DMS53 treated with DMSO at 0.1 percent for 48 hours (cell line): Measurements from ENCODE around the gene CNPY1.
"Not testable (repeated sequence)": the region's sequence is repeated elsewhere in the genome, so short reads cannot be mapped to it uniquely, and the experiment has no call there.

Source experiments
- DNase-seq: peaks from one replicate; lab custom pipeline; 2025; ENCODE audit not compliant: unreplicated experiment; lab: John Stamatoyannopoulos, UW

Gene CNPY1

DNA sequence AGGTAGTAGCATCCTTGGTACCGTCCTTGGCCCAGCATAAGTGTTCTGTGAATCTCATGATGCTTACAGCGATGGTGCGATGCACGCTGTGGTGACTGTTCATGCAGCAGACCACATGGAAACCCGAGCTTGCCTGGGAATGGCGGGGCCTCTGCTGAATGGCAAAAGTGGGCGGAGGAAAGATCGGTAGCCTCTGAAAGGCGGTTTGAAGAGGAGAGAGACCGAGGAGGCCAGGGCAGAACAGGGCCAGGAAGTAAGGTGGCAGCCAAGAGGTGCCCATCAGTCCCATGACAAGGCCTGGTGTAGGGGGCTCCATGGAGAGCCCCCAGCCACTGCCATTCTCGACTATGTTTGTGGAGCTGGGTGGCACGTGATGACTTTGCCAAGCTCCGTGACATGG lies 33.2 kb upstream of the CNPY1 start:
- DNase-seq = no peak

DNA sequence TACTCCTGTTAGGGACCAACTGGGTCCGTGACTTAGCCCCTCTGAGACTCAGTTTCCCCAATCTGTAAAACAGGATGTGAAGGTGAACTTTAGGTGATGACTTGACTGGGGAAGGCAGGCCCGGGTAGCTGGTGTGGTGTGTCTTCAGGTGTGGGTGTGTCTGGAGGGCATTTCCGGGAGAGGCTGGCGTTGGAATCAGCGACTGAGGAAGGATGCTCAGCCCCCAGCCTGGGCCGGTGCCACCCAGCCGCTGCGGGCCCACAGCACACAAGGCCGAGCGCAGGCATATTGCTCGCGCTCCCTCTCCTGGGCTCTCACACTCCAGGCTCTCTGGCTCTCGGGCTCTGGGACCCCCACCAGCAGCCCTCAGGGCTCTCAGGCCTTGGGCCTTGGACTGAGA lies 31.7 kb upstream of the CNPY1 start:
- DNase-seq = no peak

DNA sequence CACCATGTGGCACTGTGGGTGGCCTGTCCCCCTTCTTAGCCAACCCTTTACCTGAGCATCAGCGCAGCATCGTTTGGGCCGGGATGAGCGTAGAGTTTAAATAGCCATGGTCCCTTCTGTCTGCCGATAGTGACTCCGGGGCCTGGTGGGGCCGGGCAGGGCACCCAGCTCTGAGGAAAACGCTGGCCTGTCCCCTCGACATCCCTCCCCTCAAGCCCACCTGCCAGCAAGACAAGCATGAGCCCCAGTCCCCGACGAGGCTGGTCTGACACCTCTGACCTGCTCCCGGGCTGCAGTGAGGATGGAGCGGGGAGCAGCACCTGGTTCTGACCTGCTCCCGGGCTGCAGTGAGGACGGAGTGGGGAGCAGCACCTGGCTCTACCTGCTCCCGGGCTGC lies 31.1 kb upstream of the CNPY1 start:
- no peak for DNase-seq

DNA sequence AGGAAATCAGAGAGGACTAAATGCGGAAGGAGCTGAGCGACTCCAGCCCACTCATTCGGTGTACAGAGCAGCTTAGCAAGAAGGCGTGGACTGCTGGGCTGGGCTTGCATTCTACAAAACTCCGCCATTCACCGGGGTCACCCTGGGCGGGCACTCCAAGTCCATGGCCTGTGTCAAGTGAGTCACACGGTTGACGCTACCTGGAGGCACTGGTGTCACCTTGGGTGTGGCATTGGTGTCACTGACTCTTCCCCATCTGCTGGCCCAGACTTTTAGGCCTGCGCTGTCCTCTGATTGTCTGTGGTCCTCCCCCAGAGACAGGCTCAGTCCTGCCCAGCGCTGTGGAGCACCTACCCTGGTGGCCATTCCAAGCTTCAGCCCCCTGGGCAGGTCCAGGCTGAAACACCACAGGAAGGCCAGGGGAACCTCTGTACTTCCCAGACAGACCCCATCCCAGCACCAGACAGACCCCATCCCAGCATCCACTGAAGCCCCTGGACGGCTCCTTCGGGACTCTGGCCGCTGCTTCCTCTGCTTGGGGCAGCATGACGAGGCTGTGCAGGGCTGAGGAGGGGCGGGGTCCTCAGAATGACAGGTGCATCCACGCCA lies 30.6 kb upstream of the CNPY1 start:
- DNase-seq = no peak

DNA sequence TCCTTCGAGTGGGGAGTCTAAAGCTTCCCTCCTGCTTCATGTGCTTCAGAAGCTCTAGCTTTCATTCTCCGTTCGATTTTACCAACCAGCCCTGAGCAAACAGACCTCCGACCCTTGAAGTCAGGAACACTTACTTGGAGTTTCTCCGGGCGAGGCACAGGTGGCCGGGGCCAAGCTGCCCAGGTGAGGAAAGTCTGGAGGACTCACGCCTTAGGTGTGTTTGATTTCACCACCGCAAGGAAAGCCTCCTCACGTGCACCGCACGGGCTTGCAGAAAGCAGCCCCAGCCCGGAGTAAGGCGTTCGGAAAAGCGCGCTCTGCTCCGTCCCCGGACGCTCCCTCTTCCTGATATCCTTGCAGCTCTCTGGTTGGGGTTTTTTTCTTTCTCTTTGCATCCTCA lies 30.1 kb upstream of the CNPY1 start:
- DNase-seq = no peak

DNA sequence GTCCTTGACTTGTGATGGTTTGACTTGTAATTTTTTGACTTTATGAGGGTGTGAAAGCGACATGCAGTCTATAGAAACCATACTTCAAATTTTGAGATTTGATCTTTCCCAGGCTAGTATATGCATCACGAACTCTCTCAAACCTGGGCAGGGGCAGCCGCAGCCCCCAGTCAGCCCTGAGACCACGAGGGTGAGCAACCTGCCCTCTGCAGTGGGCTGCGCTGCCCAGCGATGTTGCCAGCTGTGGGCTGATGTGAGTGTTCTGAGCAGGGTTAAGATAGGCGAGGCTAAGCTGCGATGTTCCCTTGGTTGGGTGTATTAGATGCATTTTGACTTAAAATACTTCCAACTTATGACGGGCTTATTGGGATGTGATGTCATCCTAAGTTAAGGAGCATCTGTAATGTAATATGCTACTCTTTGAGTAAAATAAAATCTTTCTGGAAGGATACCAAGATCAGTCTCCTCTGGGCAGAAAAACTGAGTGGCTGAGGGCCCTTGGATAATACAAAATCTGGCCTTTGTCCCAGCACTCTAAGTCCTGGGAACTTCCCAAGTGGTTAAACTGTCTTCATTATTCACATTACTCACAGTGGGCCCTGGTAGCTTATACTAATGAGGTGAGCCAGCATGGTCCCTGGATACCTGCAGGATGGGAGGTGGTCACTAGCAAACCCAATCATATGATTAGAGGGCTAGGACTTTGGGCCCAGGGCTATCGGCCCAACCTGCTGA lies 28.4 kb upstream of the CNPY1 start:
- no peak for DNase-seq

DNA sequence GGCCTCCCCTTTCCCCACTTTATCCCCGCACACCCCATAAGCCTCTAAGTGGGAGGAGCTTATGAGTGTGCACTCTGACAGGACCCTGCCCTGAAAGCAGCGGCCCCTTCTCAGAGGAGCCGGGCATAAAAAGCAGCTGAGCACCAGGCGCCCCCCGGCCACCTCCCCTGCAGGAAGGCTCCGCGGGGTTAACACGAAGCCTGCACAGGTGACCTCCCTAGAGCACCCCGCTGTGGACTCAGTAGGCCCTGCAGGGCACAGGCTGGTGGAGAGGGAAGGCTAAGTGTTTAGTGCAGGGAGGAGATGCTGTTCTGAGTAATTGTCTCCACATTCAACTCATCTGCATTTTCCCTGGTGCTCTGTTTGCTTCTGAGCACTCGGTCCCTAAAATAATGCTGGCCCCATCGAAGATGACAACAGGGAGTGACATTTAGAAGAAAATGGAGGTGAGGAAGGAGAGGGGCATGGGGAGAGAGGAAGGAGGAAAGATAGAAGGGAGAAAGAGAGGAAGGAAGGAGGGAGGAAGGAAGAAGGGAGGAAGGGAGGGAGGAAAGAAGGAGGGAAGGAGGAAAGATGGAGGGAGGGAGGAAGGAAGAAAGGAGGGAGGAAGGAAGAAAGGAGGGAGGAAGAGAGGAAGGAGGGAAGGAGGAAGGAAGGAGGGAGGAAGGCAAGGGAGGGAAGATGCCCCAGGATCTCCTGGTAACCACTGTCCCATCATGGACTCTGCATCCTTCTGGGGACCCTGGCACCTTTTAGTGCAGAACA lies 25.4 kb upstream of the CNPY1 start:
- DNase-seq = no peak

DNA sequence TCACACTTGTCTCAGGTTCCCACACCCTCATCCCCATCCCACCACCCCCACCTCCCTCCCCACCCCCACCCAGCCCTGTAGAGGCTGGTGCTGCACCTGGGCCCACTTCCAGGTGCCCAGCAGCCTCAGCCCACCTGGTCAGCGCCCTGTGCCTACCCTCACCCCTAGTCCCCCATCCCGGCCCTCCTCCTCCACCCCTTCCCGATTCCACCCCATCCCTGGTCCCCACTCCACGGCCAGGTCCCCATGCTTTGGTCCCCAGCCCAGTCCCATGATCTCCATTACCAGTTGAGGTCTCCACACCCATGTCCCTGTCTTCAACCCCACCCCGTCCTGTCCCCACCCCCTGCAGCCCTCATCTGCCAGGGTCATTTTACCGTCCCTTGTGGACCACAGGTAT lies 24.6 kb upstream of the CNPY1 start:
- DNase-seq = no peak

DNA sequence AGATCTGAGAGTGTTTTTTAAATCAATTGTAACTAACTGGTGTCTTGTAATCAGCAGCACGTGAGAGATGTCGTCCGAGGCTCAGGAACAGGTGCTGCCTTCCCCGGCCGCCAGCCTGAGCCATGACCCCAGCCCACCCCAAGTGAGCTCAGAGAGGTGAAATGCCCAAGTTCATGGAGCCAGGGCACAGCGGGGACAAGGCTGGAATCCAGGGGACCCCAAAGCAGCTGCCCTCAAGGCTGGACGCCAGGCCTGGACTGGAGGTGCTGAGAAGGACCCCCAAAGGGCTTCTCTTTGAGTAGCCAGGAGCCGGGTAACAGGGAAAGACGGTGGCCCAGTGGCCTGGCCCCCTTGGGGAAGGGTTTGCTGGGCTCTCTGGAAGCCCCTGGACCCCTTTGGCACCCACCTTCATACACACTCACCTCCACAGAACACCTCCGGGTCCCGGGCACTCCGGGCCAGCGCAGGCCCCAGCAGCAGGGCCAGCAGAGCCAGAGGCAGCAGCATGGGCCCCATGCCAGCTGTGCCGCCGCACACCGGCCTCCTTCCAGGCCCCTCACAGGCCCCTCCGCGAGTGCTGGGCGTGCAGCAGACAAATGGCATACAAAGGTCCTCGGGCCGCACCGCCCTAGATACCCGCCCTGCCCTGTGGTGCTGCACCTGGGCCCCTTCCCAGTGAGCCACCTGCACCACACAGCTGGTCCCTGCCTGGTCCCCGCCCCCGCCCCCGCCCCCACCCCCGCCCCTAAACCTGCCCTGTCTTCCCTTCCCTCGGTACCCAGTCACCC lies 24.0 kb upstream of the CNPY1 start:
- DNase-seq = no peak

DNA sequence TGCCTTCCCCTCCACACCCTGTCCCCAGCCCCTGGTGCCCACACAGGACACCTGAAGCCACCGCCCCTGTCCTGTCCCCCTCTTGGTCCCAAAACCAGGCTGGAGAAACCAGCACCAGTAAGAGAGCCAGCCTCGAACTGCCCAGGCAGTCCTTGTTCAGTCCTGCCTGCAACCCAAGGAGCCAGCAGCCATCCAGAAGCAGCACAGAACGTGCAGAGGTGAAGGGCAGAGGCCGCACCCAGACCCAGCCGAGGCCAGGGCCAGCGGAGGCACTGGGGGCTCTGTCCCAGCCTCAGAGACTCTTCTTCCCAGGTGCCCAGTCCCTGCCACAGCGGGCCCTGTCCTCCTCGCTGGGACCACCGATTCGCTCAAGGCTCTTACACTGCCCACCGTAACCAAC lies 23.3 kb upstream of the CNPY1 start:
- no peak for DNase-seq

DNA sequence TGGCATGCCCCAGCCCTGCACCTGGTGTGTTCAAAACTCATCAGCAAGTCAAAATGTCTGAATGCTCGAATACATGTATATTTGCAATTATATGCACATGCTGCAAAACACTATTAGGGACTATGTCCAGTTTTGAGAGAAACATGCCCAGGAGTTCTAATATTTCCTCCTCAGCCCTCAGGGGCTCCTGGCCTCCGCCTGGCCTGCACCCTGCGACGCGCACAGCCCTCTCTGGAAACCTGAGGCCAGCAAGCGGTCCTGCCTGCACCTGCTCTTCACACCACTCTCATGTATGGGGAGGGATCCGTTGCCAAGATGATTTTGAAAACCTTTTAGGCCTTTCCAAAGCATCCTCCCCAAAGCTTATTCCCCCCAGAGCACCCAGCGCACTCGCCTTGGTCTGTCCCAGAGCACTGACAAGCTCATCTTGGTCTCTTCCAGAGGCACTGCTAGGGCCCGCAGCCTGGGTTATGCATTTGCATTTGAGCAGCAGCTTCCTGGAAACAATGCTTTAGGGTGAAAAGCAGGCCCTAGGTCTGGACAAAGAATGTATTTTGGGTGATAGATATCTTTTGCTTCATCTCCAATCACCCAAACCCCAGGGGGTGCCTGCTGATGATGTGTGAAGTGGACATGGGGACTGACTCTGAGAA lies 22.6 kb upstream of the CNPY1 start:
- no peak for DNase-seq

DNA sequence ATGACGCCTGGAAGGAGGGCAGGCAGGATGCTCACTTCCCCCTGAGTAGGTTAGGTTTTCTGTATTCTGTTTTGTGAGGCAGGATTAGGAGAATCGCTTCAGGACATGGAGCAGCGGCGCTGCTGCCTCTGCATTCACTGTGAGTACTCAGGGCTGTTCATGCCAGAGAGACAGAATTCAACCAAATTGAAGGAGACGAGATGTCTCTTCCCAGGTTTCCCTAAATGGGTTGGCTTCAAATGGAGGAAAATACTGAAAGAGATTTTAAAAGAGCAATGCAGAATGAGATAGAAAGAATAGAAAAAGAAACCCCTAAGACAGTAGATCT lies 21.9 kb upstream of the CNPY1 start:
- DNase-seq = no peak

DNA sequence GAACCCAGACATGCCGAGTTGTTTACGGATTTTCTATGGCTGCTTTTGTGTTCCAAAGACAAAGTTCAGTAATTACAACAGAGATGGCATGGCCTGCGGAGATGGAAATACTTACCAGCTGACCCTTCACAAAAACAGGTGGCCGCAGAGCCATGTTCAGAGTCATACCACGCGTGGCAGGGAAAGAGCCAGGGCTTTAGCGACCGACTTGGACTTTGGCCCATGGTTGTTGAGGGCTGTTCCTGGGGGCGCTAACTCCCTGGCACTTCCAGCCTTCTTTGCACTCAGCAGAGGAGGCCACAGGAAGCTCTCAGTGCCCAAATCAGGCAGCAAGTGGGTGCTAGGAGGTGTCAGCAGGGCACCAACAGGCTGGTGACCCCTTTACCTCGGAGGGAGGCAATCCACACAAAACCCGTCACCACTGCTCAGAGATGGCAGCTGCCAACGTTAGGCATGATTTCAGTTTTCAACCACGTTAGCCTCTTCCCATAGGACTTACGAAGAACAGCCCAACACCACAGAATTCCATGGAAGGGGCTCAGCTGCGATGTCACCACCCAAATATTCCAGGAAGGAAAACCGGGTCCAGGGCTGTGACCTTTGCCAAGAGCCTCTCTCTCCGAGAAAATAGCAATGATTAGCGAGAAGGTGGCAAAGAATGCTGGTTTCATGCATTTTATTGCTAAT lies 21.4 kb upstream of the CNPY1 start:
- DNase-seq = no peak

DNA sequence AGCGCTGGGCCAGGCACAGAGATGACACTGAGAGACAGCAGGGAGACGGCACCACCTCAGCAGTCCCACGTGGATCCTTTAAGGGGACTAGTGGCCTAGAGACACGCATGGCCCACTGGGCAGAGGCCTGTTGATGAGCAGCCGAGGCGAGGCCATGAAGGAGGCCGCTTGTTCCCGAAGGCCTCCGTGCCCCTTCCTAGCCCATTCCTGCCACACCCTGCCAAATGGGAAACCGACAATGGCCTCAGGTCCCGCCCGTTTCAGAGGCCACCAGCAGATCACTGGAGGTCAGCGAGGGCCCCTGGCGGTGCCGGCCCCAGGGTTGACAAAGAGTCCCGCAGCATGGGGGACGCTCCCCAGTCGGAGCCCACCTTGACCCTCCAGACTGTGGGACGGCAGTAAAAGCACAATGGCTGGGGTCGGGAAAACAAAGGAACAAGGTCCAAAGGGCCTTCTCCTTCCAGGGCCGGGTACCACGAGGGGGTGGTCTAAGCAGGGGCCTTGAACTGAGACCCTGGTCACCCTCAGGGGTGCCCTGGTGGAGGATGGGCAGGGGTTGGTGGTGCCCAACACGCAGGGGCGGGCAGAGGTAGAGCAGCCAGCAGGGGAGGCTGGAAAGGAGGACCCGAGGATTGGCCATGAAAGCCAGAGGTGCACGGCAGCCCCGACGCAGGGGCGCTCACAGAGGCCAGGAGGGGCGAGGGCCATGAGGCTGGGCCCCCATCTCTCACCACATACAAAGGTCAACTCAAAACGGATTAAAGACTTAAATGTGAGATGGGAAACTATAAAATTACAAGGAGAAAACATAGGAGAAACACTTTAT lies 19.9 kb upstream of the CNPY1 start:
- DNase-seq = no peak

DNA sequence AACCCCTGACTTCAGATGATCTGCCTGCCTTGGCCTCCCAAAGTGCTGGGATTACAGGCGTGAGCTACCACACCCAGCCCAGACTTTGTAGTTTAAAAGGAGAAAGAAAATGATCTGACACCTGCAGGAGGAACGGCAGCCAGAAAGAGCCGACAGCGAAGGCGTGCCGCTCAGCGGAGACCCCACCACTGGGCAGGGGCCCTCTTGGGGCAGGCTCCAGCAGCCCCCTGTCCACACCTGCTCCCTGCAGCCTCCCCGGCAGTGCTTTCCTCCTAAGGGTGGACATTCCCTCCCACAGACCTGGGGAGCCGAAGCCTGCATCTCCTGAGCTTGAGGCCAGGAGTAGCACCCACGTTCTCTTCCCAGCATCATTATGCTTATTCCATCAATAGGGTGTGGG lies 19.2 kb upstream of the CNPY1 start:
- no peak for DNase-seq

DNA sequence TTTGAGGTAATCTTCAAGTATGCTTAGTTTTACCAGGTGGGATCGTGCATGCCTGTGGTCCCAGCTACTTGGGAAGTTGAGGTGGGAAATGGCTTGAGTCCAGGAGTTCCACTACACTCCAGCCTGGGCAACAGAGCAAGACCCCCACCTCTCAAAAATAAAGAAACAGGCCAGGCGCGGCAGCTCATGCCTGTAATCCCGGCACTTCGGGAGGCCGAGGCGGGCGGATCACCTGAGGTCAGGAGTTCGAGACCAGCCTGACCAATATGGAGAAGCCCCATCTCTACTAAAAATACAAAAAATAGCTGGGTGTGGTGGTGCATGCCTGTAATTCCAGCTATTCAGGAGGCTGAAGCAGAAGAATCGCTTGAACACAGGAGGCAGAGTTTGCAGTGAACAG lies 16.6 kb upstream of the CNPY1 start:
- DNase-seq = not testable (repeated sequence)

DNA sequence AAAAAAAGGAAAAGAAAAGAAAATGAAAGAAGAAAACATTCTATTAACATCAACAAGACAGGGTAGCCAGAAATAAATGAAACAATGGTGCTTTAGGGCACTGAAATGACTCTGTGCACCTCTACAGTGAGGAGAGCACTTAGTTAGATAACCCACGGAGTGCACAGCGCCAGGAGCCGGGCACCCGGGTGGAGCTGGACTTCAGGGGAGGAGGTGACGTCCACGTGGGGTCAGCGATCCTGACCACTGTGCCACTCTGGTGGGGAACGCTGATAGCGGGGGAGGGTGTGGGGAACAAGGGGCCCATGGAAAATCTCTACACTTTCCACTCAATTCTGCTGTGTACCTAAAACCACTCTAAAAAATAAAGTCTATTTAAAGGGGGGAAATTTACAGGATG lies 15.7 kb upstream of the CNPY1 start:
- no peak for DNase-seq

DNA sequence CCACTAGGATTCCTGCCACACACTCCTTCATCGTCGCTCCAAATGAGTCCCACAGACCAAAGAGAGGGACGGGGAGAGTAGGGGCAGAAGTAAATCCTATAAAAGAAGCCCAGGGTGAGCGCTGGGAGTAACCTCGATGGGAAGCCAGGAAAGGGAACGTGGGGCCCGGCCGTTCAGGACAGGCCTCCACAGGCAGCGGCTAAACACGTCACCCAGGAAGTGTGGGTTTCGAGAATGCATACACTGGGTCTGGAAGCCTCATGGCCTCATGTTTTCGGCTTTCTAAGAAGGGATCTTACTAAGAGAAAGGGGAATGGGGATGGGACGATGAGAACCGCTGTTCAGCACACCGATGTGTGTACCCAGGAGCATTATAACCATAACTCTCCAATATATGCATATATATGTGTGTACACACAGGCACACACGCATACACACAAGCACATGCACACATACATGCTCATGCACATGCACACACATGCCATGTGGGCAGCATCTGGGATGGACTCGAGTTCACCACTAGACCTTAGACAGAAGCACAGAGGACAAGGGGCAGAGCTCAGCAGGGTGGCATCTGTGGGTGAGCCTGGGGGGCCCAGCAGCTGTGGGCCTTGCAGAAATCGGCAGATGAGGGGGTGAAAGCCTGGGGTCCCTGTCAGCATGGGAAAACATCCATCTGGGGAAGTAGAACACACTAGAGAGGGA lies 14.8 kb upstream of the CNPY1 start:
- no peak for DNase-seq

DNA sequence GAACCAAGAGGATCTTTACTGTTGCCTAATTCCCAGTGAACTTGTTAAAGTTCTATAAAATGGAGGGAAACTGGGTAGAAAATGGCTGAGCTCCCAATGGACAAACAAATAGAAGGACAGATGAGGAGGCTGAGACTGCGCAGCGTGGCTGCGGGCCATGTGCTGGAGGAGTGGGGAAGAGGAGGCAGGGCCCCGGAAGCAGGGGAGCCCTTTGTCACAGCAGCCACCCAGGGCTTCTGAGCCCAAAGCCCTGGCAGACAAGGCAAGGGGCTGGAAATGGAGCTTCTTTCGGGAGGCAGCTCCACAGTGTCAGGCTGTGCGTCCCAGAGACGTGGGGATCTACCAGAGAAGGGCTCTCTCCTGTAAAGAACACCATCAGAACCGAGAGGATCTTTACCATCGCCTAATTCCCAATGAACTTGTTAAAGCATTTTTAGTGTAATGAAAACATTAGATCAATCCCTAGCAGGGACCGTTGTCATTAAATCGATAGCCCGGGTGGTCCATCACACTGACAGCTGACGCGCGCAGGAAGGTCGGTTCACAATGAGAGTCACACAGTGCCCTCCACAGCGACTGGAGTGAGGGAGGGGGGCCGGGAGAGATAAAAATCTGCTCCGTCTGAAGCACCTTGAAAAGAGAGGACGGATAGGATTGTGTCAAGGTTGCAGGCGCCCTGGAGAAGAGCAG lies 14.0 kb upstream of the CNPY1 start:
- DNase-seq = no peak
